ENCODE results near the gene GRIA2. TPM values are rescaled to one million over a fixed set of nuclear protein-coding genes. Genes with fewer than 3 reads are reported as not detected.
"Not testable (repeated sequence)": the region's sequence is repeated elsewhere in the genome, so short reads cannot be mapped to it uniquely, and the experiment has no call there.

GRIA2 gene
- total RNA-seq, 1 donor from 2014 or later: 3.0 TPM

DNA sequence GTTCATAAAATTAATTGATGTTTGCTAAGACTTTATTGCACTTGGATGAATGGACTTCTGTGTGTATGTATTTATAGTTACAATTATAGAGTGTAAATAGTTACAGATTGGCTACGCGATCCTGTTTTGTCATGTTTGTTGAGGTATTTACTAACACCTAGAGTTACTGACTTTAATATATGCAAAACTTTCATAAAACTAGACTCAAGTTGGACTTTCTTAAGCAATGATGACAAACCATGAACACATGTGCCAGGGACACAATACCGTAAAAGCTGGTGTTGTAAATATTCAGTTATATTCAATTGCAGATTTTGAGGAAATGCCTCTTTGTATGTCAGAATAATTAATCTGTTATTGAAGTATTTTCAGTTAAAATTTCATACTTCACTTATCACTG lies 6.1 kb downstream of the GRIA2 start:
- intact Hi-C loops (cut with DNase I): loop anchor here (10.0 kb wide), 2 partner anchors 452 to 578 kb away; no protein-coding TSS in a partner anchor
- Histone ChIP-seq H3K27ac (peak overlapping the region; percentile 93 to 95), H3K4me3 (peak overlapping the region; percentile 33 to 42), H3K4me1 (peaks cover 0 to 3% of the 10 kb centered on the region in 2 donors), H3K36me3 (no peaks in the 10 kb centered on the region), H3K9me3 (no peaks in the 10 kb centered on the region), H3K27me3 (no peaks in the 10 kb centered on the region)
- TF ChIP-seq, protein P1, sequence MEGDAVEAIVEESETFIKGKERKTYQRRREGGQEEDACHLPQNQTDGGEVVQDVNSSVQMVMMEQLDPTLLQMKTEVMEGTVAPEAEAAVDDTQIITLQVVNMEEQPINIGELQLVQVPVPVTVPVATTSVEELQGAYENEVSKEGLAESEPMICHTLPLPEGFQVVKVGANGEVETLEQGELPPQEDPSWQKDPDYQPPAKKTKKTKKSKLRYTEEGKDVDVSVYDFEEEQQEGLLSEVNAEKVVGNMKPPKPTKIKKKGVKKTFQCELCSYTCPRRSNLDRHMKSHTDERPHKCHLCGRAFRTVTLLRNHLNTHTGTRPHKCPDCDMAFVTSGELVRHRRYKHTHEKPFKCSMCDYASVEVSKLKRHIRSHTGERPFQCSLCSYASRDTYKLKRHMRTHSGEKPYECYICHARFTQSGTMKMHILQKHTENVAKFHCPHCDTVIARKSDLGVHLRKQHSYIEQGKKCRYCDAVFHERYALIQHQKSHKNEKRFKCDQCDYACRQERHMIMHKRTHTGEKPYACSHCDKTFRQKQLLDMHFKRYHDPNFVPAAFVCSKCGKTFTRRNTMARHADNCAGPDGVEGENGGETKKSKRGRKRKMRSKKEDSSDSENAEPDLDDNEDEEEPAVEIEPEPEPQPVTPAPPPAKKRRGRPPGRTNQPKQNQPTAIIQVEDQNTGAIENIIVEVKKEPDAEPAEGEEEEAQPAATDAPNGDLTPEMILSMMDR (IDR thresholded peaks at IDR 0.05): no peak
- DNase-seq (ENCODE audit: low spot score in 2 of 2): no peak

GRCh38 chr4:157231525-157231924 lies 11.0 kb downstream of the GRIA2 start:
- no peaks in the 10 kb centered on the region for H3K4me1 ChIP-seq
- no peaks in the 10 kb centered on the region for H3K27me3 ChIP-seq
- DNase-seq (ENCODE audit: low spot score in 2 of 2): no peak
- intact Hi-C loops (cut with DNase I): no loop called here
- H3K27ac ChIP-seq: no peak overlapping the region
- no peaks in the 10 kb centered on the region for H3K36me3 ChIP-seq
- H3K4me3 ChIP-seq: no peak overlapping the region
- TF ChIP-seq, protein P1 (IDR thresholded peaks at IDR 0.05): no peak
- no peaks in the 10 kb centered on the region for H3K9me3 ChIP-seq

GRCh38 chr4:157242871-157243270 lies 22.3 kb downstream of the GRIA2 start:
- Histone ChIP-seq H3K4me1 (no peaks in the 10 kb centered on the region), H3K27me3 (no peaks in the 10 kb centered on the region), H3K9me3 (no peaks in the 10 kb centered on the region), H3K27ac (no peak overlapping the region), H3K36me3 (no peaks in the 10 kb centered on the region), H3K4me3 (no peak overlapping the region)
- intact Hi-C loops (cut with DNase I): no loop called here
- TF ChIP-seq, protein P1 (IDR thresholded peaks at IDR 0.05): no peak
- no peak for DNase-seq (ENCODE audit: low spot score in 2 of 2)

GRCh38 chr4:157244348-157244747 lies 23.8 kb downstream of the GRIA2 start:
- H3K9me3 ChIP-seq: no peaks in the 10 kb centered on the region
- TF ChIP-seq, protein P1 (IDR thresholded peaks at IDR 0.05): no peak
- intact Hi-C loops (cut with DNase I): no loop called here
- H3K27me3 ChIP-seq: no peaks in the 10 kb centered on the region
- H3K4me1 ChIP-seq: no peaks in the 10 kb centered on the region
- no peaks in the 10 kb centered on the region for H3K36me3 ChIP-seq
- peak overlapping the region; percentile 22 to 57 for H3K27ac ChIP-seq
- peak overlapping the region in 1 of 2 donors; percentile 25 for H3K4me3 ChIP-seq
- DNase-seq (ENCODE audit: low spot score in 2 of 2): no peak

GRCh38 chr4:157245351-157245750 lies 24.8 kb downstream of the GRIA2 start:
- TF ChIP-seq, protein P1 (IDR thresholded peaks at IDR 0.05): no peak
- no peaks in the 10 kb centered on the region for H3K27me3 ChIP-seq
- no peaks in the 10 kb centered on the region for H3K9me3 ChIP-seq
- no peaks in the 10 kb centered on the region for H3K36me3 ChIP-seq
- H3K4me3 ChIP-seq: peak overlapping the region in 1 of 2 donors; percentile 25
- no peak for DNase-seq (ENCODE audit: low spot score in 2 of 2)
- H3K4me1 ChIP-seq: no peaks in the 10 kb centered on the region
- intact Hi-C loops (cut with DNase I): no loop called here
- peak overlapping the region; percentile 26 to 57 for H3K27ac ChIP-seq

DNA sequence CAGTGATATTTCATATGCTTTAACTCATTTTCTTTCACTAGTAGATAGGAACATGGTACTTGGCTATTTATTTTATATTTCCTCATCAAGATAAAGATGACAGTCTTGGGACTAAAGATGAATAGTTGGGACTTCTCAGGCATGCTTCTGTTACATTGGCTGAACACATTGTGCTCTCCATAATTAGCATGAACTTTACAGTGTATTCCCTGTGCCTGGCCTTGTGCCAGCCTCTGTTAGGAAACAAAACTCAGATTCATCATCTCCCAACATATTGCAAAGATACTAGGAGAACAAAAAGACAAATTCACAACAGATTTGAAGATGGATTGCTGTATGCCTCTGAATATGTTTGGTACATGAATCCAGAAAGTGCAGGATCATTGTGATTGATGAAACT lies 26.4 kb downstream of the GRIA2 start:
- no peak for DNase-seq (ENCODE audit: low spot score in 2 of 2)
- Histone ChIP-seq H3K36me3 (no peaks in the 10 kb centered on the region), H3K27ac (peak overlapping the region; percentile 17 to 46), H3K27me3 (no peaks in the 10 kb centered on the region), H3K4me1 (no peaks in the 10 kb centered on the region), H3K4me3 (peak overlapping the region in 1 of 2 donors; percentile 6), H3K9me3 (no peaks in the 10 kb centered on the region)
- TF ChIP-seq, protein P1 (IDR thresholded peaks at IDR 0.05): no peak
- intact Hi-C loops (cut with DNase I): no loop called here

- H3K9me3 ChIP-seq; H3K27ac ChIP-seq; H3K4me3 ChIP-seq; intact Hi-C loops (cut with DNase I); H3K27me3 ChIP-seq; DNase-seq (ENCODE audit: low spot score in 2 of 2); H3K4me1 ChIP-seq; H3K36me3 ChIP-seq: not testable (repeated sequence)
Observed at GRCh38 chr4:157258165-157258564, 37.6 kb downstream of the GRIA2 start.
